Stimulated activated CD4-positive, alpha-beta T cell treated with anti-CD3 and anti-CD28 coated beads, Interleukin-1b, Interleukin-23, amount 100 ng/mL, for 1 hour (primary cell): ENCODE data around the gene ASGR2.
"Not testable (repeated sequence)": the region's sequence is repeated elsewhere in the genome, so short reads cannot be mapped to it uniquely, and the experiment has no call there.

Experiments used
- DNase-seq, 2 donors: peaks; one replicate each; pipeline ENCODE4 v3.0.0-alpha.2; 2020; ENCODE audit warnings: low read depth in 2 of 2

The ASGR2 gene

GRCh38 chr17:7100641-7101379 lies 13.8 kb downstream of the ASGR2 start:
- DNase-seq, result not testable (repeated sequence)

GRCh38 chr17:7098802-7099459 lies 15.7 kb downstream of the ASGR2 start:
- DNase-seq, result no peak

GRCh38 chr17:7097940-7098339 lies 16.7 kb downstream of the ASGR2 start:
- no peak for DNase-seq

GRCh38 chr17:7095625-7096024 lies 19.0 kb downstream of the ASGR2 start:
- DNase-seq, result no peak

GRCh38 chr17:7094652-7095019 lies 20.0 kb downstream of the ASGR2 start:
- no peak for DNase-seq

GRCh38 chr17:7091311-7092005 lies 23.2 kb downstream of the ASGR2 start:
- not testable (repeated sequence) for DNase-seq

- not testable (repeated sequence) for DNase-seq
Measured at GRCh38 chr17:7089570-7089969, 25.1 kb downstream of the ASGR2 start.

GRCh38 chr17:7088442-7088841 lies 26.2 kb downstream of the ASGR2 start:
- DNase-seq, result not testable (repeated sequence)

GRCh38 chr17:7084088-7084487 lies 30.5 kb downstream of the ASGR2 start:
- no peak for DNase-seq

- no peak for DNase-seq
Measured at GRCh38 chr17:7083592-7083991, 31.0 kb downstream of the ASGR2 start.

- DNase-seq, result no peak
Measured at GRCh38 chr17:7081341-7082062, 33.1 kb downstream of the ASGR2 start.

- DNase-seq, result no peak
Measured at GRCh38 chr17:7080456-7081041, 34.1 kb downstream of the ASGR2 start.

- DNase-seq, result no peak
Measured at GRCh38 chr17:7079581-7080455, 34.8 kb downstream of the ASGR2 start, which contains the start of gene CLEC10A. CLEC10A (minus strand) TSS chr17:7080251; CDS start chr17:7078812, 1,439 bp downstream.

GRCh38 chr17:7078711-7079110 lies 35.9 kb downstream of the ASGR2 start:
- no peak for DNase-seq

- DNase-seq, result no peak
Measured at GRCh38 chr17:7077911-7078546, 36.6 kb downstream of the ASGR2 start.

GRCh38 chr17:7074931-7075330 lies 39.7 kb downstream of the ASGR2 start:
- no peak for DNase-seq

- DNase-seq, result no peak
Measured at GRCh38 chr17:7072406-7072805, 42.2 kb downstream of the ASGR2 start.

- no peak for DNase-seq
Measured at GRCh38 chr17:7070712-7071111, 43.9 kb downstream of the ASGR2 start.

GRCh38 chr17:7068268-7068667 lies 46.4 kb downstream of the ASGR2 start:
- no peak for DNase-seq

GRCh38 chr17:7067198-7067597 lies 47.4 kb downstream of the ASGR2 start:
- DNase-seq, result no peak
